Raji (cell line): Measurements from ENCODE around the gene ANKRD18A.

Experiments
- POLR2A ChIP-seq: IDR thresholded peaks from 2 replicates; pipeline ENCODE4 v1.6.1; 2011; ENCODE audit warnings: low read depth, low read length, control low read depth; ENCODE audit not compliant: insufficient read depth

ANKRD18A gene

DNA sequence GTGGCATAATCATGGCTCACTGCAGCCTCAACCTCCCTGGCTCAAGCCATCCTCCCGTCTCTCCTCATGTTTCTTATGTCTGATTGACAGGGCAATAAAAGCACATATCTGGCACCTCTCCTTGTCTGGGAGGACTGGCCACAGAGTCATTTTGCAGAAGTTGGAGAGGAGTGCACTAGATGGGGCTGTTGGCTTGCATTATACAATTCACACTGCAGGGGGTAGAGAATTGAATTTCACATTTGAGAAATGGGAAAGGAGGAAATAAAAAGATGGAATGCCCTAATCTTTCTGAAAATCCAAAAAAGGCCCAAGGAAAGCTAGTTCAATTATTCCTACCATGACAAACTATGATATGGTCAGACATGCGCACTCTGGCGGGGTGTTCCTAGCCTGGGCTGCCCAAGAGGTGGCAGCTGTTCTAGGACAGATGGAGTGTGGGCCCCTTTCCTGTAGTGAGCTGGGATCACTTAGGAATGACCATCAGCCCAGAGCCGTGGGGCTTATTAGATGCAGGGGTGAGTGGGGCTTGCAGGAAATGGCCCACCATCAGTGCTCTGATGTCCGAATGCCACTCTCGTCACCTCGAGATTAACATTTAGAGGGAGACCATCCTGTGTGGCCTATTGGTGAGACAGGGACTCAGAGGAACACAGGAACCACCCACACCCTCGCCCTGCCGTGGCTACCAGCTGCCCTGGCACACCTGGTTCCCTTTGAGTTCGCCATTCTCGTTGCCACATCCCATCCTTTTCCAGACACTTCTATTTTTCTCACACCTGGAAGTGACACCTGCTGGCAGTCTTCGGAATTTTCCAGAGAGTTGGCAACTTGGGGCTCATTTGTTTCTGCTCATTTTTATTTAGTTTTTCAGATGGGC lies 21.8 kb upstream of the ANKRD18A start:
- TF ChIP-seq POLR2A, result no peak

DNA sequence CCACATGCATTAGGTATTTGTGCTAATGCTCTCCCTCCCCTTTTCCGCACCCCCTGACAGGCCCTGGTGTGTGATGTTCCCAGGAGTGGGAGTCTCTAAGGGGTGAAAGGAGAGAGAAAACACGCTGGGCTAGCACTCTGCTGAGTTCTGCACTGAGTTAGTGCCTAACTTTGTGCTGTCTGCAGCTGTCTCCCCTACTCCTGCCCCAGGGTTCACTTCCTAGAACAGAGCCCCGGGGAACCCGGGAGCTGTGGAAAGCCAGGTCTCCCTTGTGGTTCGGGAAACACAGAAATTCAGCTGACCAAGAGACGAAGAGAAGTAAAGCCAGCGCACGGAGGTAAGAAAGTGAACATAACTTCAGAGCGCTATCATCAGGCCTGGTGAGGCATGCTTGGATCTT lies 20.7 kb upstream of the ANKRD18A start:
- TF ChIP-seq POLR2A, result no peak

DNA sequence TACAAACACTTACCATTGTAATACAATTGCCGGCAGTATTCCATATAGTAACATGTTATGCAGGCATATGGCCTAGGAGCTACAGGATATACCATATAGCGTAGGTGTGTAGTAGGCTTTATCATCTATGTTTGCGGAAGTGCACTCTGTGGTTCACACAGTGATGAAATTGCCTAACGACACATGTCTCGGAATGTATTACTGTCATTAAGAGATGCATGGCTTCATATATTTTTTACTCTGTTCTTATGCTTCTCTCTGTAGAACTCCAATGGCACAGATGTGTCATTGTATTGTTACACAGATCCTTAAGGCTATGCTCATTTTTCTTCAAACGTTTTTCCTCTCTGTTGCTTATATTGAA lies 19.2 kb upstream of the ANKRD18A start:
- TF ChIP-seq POLR2A, result no peak

DNA sequence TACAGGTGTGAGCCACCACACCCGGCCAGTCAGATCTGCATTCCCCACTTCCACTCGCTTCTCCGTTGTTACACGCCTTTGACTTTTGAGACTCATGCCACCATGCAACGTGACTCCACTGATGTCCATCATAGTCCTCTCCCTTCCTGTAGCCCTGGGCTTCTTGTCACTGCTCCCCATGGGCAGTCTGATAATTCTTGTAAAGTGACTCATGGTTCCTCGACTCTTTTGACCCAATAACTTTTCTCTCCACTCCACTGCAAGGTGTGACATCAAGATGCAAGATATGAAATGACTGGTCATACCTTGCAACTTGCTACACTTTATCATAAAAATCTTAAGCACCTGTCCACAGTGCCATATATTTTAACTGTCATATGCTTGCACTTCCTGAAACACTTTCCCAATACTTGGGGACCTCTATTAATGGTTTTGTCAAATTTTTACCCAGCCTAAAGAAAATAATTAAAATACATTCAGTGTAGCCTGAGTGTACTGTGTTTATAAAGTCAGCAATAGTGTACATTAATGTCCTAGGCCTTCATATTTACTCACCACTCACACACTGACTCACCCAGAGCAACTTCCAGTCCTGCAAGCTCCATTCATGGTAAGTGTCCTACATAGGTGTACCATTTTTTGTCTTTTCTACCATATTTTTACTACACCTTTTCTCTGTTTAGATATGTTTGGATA lies 18.6 kb upstream of the ANKRD18A start:
- TF ChIP-seq POLR2A, result no peak

DNA sequence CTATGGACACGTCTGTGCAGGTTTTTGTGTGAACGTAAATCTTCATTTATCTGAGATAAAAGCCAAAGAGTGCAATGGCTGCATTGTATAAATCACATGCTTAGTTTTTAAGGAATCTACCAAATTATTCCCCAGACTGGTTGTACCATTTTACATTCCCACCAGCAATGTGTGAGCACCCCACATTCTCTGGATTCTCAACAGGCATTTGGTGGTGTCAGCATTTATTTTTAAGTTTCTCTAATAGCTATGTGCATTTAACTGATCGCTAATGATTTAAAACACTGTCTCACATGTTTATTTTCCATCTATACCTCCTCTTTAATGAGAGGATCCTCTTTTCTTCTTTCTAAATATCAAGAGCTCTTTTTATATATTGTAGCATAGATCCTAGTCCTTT lies 13.9 kb upstream of the ANKRD18A start:
- TF ChIP-seq POLR2A, result no peak

DNA sequence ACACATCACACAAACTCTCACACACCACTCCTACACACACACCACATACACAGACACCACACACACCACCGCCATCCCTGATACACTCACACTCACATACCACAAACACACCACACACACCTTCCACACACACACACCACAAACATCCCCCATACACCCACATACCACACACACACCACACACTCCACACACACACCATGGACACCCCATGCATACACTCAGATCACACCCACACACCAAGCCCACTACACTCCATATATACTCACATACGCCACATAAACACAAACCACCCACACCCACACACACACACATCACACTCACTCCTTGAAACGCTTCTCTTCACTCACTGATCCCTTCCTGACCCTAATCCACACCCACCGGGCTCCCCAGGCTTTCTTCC lies 9.1 kb upstream of the ANKRD18A start:
- no peak for TF ChIP-seq POLR2A

DNA sequence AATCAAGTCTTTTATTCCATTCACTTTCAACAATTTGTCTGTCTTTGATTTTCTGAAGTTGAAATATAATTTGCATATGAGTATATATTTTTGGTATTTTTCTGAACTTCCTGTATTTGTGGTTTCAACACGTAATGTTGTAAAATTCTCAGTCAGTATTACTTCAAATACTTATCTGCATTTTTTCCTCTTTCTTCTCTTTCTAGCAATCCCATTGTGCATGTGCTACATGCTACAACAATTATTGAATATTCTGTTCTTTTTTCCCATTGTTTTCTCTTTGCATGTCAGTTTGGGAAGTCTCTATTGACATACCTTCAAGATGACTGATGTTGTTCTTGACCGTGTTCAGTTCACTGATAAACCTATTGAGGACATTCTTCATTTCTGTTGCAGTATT lies 5.6 kb upstream of the ANKRD18A start:
- no peak for TF ChIP-seq POLR2A

DNA sequence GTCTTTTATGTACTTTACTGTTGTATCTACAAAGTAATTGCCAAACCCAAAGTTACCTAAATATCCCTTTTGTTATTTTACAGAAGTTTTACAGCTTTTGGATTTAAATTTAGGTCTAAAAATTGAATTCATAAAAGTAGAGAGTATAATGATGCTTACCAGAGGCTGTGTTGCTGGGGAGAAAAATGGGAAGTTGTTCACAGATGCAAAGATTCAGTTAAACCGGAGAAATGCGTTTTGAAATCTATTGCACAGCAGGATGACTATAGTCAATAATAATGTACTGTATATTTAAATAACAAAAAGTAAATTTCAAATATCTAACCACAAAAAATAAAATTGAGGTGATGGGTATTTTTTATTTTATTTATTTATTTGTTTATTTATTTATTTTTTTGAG lies 2.6 kb upstream of the ANKRD18A start:
- TF ChIP-seq POLR2A, result no peak

DNA sequence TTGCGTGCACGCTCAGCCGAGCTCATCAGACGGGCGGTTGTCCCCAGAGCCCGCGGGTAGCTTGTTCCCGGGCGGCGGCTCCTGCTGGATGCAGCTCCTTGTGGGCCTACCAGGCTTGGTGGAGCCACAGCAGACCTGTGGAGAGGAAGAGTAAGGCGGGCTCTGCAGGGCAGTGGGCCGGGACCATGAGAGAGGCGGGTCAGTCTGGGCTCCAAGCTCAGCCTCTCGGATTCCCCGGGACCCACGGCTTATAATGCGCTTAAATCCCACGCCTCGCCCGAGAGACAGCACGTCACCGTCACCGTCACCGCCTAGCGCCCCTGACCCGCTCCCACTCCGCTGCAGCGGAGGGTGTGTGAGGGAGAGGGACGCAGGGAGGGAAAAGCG lies 1.9 kb upstream of the ANKRD18A start:
- TF ChIP-seq POLR2A, result no peak

DNA sequence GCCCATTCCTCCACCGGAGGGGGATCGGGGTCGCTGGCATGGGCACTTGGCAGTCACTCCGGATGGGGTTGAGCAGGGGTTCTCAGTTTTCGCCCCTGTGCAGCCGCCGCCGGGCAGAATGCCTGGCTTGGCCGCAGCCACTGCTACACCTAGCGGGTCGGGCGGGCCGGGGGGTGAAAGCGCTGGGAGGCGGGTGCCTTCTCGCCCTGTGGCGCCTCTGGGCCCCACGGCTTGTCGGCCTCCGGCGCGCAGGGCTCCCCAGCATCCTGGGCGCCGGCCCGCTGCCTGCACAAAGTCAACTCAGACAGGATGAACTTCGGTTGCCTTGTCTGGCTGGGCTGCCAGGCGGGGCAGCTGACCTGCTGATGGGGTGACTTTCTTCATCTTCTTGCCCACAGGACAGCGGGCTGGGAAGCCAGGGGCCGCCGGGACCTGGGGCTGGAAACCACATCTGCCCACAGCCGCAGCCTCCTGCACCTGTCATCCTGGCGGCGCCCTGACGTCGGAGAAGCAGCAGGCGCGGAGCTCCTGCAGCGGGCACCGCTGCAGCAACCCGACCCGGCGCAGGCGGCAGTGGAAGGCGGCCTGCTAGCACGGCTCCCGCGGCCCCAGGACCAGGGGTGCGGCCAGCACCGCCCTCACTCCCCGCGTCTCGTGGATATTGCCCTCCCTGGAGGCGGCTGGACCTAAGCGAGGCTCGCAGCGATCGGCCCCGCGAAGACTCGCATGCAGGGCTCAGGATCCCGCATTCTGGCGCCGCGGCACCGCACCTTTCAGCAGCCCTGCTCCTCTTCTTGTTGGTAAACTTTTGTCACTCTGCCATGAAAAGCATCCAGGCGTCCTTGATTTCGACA lies 1.3 kb upstream of the ANKRD18A start:
- TF ChIP-seq POLR2A, result no peak

DNA sequence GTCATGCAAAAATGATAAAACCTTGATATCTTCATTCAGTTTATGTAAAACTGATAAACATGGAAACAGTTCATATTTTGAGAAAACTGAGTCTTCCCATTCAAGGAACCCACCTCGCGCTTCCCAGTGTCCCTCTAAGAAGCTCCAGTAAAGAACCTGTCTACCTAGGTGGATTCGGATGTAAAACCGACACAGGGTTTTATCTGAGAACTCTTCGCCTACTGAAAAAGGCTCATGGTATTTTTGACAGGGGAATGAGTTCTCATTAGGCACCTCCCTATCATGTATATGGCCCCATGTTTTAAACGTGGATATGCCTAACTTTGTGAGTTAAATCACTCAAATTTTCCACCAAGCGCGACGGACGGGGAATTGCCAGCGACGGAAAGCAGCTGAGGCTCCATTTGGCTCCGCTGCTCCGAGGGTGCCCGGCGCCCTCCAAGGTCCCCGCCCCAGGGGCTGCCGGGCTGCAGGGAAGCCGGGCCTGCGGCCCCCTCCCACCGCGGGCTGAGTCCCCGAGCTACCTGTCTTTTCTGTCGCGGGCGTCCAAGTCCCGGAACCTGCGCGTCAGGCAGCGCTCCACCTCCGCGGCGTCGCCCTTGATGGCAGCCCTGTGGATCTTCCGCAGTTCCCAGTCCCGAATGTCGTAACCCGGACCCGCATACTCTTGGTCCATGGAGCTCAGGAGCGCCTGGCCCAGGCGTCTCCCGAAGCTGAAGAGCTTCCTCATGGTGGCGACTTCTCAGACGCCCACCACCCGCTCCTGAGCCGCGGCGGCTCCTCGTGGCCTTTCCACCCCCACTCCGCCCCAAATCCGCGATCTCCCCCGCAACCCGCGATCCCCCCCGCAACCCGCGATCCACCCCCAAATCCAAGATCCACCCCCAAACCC lies 594 bp downstream of the ANKRD18A start:
- no peak for TF ChIP-seq POLR2A

DNA sequence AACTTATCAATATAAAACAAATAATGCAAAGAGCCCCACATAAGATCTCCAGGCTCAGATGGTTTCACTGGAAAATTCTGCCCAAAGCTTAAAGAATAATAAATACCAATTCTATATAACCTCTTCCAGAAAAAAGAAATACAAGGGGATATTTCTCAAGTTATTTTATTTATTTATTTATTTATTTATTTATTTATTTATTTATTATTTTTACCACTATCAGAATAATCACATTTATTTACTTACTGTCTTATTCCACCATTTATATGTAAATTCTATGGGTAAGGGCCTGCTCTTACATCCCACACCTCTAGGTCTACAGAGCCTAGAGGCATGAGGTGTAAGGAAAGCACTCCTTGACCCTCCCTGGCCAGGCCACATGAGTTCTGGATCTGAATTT lies 91.1 kb downstream of the ANKRD18A start:
- no peak for TF ChIP-seq POLR2A

DNA sequence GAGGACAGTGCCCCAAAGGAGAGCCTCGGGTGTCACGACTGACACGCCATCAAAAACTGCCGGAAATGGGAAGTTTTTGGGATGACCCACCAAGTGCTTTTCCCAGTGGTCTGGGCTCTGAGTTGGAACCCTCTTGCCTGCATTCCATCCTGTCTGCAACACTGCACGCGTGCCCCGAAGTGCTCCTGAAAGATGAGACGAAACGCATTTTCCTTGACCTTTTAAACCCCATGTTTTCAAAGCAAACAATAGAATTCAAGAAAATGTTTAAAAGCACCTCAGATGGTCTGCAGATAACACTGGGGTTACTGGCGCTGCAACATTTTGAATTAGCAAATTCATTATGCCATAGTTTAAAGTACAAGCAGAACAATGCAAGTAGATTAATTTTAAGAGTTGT lies 92.9 kb downstream of the ANKRD18A start:
- TF ChIP-seq POLR2A, result no peak

DNA sequence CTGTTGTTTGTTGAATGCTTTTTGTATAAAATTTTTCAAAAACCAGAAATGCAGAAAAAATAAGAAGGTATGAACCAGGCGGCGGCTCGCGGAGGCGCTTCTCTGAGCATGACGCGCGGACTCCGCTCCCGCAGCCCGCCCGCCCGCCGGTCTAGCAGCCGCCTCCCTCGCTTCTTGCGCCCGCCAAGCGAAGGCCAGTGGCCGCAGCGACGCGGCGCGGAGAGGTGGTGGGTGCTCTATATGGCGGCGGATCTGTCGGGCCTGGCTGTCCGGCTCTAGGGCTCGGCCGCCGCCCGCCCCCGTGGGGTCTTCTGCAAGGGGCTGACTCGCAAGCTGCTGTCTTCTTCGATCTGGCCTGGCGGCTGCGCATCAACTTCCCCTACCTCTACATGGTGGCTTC lies 93.8 kb downstream of the ANKRD18A start:
- TF ChIP-seq POLR2A, result no peak

DNA sequence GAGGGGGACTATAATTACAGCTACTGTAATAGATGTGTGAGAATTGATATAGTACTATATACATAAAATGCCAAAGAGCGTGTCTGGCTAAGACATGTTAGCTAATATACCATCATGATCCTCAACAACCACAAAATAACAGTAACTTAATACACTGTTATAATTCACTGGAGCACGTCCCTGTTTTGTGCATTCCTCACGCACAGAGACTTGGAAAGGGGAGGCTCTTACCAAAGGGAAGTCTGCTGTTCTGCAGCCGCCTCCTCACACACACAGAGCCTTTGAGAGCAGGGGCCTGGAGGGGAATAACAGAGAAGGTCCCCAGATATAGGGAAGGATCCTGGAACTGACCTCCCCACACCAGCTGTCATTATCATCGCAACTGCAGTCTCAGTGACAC lies 97.3 kb downstream of the ANKRD18A start:
- TF ChIP-seq POLR2A, result no peak

DNA sequence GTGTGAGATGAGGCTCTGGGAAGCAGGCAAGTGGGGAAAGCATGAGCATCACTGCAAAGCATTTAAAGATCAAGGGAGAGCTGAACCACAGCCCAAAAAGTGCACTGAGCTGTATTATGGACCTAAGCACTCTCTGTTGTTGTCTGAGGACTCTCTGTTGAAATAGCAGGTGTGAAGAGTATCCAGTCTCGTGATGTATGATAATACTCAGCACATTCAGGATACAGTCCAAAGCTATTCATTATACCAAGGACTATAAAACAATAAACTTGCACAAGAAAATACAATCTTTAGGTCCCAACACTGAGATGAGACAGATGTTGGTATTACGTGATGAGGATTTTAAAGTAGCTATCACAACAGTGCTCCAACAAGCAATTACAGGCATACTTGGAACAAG lies 98.6 kb downstream of the ANKRD18A start:
- no peak for TF ChIP-seq POLR2A
